GM12801 (cell line): ENCODE measurements around the gene UBTD2.

Experiments used
- TF ChIP-seq, protein P1 (sequence below): IDR thresholded peaks from one replicate; pipeline ENCODE4 v1.5.1; 2011; ENCODE audit warnings: control low read depth; ENCODE audit not compliant: insufficient read length; ENCODE audit errors: extremely low read depth

Gene UBTD2

GRCh38 chr5:172302047-172302710, 18.6 kb upstream of the UBTD2 start:
- TF ChIP-seq, protein P1, sequence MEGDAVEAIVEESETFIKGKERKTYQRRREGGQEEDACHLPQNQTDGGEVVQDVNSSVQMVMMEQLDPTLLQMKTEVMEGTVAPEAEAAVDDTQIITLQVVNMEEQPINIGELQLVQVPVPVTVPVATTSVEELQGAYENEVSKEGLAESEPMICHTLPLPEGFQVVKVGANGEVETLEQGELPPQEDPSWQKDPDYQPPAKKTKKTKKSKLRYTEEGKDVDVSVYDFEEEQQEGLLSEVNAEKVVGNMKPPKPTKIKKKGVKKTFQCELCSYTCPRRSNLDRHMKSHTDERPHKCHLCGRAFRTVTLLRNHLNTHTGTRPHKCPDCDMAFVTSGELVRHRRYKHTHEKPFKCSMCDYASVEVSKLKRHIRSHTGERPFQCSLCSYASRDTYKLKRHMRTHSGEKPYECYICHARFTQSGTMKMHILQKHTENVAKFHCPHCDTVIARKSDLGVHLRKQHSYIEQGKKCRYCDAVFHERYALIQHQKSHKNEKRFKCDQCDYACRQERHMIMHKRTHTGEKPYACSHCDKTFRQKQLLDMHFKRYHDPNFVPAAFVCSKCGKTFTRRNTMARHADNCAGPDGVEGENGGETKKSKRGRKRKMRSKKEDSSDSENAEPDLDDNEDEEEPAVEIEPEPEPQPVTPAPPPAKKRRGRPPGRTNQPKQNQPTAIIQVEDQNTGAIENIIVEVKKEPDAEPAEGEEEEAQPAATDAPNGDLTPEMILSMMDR, result no peak

DNA sequence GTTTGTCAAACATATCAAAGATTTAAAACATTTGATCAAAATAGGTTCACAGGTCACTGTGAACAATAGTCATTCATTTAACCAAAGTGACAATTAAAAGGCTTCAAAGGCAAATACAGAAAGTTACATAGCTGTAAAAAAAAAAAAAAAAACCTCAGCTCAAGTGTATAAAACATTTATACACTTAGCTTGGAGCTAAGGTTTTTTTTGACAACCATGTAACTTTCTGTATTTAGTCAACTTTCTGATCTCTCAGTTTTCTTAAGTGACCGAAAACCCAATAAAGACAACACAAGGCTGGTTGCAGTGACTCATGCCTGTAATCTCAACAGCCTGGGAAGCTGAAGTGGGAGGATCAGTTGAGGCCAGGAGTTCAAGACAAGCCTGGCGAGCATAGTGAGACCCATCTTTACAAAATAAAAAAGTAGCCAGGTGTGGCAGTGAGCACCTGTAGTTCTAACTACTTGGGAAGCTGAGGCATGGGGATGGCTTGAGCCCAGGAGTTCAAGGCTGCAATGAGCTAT, 16.4 kb upstream of the UBTD2 start:
- TF ChIP-seq, protein P1, result no peak

- TF ChIP-seq, protein P1, result no peak
These were observed 11.3 kb upstream of the UBTD2 start for GRCh38 chr5:172294831-172295230.

DNA sequence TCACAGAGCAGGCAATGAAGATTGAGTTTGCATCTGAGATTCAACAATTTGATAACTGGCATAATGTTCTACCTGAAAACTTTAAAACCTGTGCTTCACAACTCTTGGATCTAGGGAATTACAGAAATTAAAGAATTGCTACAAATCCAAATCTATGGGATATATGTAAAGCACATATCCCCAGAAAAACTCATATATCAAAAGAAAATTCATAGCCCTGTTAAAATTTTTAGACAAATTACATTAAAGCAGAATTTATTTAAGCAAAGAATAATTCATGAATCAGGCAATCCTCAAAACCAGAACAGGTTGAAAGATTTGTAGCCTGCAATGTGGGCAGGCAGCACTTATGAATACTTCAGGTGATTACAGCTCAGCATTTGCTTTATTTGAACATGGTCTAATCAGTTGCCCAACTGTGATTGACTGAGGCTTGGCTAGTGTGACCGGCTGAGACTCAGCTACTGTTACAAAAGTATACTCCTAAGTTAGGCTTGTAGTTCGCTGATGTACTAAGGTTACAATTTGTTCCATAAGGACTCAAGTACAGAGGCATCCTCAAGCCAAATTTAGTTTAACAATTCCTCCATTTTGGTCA, 10.3 kb upstream of the UBTD2 start:
- TF ChIP-seq, protein P1, result no peak

DNA sequence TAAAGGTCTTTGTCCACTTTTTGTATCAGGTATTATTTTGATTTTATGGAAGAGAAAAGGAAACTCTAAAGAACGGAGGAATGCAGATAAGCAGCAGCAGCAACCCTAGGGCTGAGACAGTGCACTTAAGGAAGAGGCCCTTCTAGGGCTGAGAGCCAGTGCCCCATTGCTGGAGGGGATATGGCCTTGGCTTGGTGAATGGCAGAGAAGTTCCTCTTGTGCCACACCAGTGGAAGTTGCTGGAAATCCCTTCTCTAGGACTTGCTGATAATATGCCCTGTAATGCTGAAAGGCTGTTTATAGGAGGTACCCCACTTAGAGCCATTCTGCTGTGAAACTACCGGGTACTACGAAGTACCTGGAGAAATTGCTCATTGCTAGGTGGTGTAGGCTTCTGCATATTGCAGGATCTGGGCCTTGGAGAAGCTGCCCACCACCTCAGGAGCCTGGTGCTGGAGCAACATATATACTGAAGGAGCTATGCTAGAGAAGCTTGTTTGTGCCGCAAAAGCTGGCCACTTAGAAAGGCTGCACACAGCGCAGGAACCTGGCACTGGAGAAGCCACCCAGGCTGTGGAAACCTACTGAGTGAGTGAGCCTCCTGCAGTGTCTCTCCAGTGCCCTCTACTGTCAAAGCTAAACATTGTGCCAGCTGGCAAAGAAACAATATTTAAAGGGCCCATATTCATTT, 9.6 kb upstream of the UBTD2 start:
- TF ChIP-seq, protein P1, result peak; percentile 75

DNA sequence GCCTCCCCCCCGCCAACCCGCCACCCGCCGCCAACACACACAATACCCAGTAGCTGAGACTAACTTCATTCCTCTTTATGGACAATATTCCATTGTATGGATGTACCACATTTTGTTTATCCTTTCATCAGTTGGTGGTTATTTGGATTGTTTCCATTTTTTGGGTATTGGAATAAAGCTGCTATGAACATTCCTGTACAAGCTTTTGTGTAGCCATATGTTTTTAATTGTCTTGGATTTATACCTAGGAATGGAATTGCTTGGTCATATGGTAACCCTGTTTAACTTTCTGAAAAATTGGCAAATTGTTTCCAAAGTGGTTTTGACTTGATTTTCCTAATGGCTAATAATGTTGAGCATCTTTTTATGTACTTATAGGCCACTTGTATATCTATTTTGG, 4.9 kb upstream of the UBTD2 start:
- TF ChIP-seq, protein P1, result no peak

GRCh38 chr5:172285226-172286143, 1.9 kb upstream of the UBTD2 start:
- TF ChIP-seq, protein P1, result no peak
